CD14-positive monocyte (primary cell): ENCODE measurements around the gene SNN. TPM values are rescaled to one million over a fixed set of nuclear protein-coding genes. Genes with fewer than 3 reads are reported as not detected.

Source experiments
- DNase-seq, 3 donors: peaks; one replicate each; pipeline ENCODE4 v3.0.0-alpha.2; 2011 to 2022
- H2AFZ ChIP-seq: 2 replicates; pipeline ENCODE4 v1.6.0; 2012; ENCODE audit warnings: mild to moderate bottlenecking, low read depth, low read length, inconsistent platforms; ENCODE audit not compliant: insufficient read depth, poor library complexity, severe bottlenecking
- H3K27ac ChIP-seq, 2 donors: 1 replicate in 1 of 2; 2 replicates in 1 of 2; pipeline ENCODE4 v1.5.1; 2012 to 2013; ENCODE audit warnings: low read length in 2 of 2, control low read depth in 1 of 2, inconsistent platforms in 1 of 2, low read depth in 1 of 2, mild to moderate bottlenecking in 1 of 2
- H3K27me3 ChIP-seq, 2 donors: one replicate each; pipeline versions ENCODE4 v1.6.0 to v1.6.1; 2011 to 2013; ENCODE audit warnings: low read length in 2 of 2; ENCODE audit not compliant: control insufficient read depth in 2 of 2, insufficient read depth in 2 of 2
- H3K36me3 ChIP-seq, 2 donors: replicated peaks in 1 of 2; 1 replicate in 1 of 2; 2 replicates in 1 of 2; pipeline versions ENCODE4 v1.5.1 to v1.6.1; 2012 to 2013; ENCODE audit warnings: low read length in 2 of 2, control low read depth in 1 of 2, inconsistent platforms in 1 of 2, mild to moderate bottlenecking in 1 of 2; ENCODE audit not compliant: insufficient read depth in 2 of 2, control insufficient read depth in 1 of 2
- H3K4me1 ChIP-seq, 2 donors: 1 replicate in 1 of 2; 2 replicates in 1 of 2; pipeline versions ENCODE4 v1.5.1 to v1.6.1; 2012 to 2013; ENCODE audit warnings: low read length in 2 of 2, control low read depth in 1 of 2, inconsistent platforms in 1 of 2, mild to moderate bottlenecking in 1 of 2, moderate library complexity in 1 of 2; ENCODE audit not compliant: insufficient read depth in 2 of 2, control insufficient read depth in 1 of 2
- H3K4me2 ChIP-seq: replicated peaks from 2 replicates; pipeline ENCODE3; 2012; ENCODE audit warnings: low read length, moderate library complexity, mild to moderate bottlenecking; ENCODE audit not compliant: poor library complexity, severe bottlenecking; ENCODE audit errors: extremely low read depth
- H3K4me3 ChIP-seq, 3 experiments: fragments of 200-600 bp in 1 of 3; sonication (generic) in 1 of 3; replicated peaks in 1 of 3; 1 replicate in 2 of 3; 2 replicates in 1 of 3; pipeline ENCODE4 v1.5.1; 2011 to 2013; ENCODE audit warnings: low read length in 3 of 3, mild to moderate bottlenecking in 3 of 3, control low read depth in 2 of 3, low read depth in 2 of 3, inconsistent platforms in 1 of 3, moderate library complexity in 1 of 3
- H3K79me2 ChIP-seq: 2 replicates; pipeline ENCODE4 v1.6.0; 2012; ENCODE audit warnings: mild to moderate bottlenecking, control low read depth, inconsistent platforms, low read length, moderate library complexity; ENCODE audit not compliant: insufficient read depth
- H3K9ac ChIP-seq: 2 replicates; pipeline ENCODE4 v1.6.0; 2017; ENCODE audit warnings: low read length, mild to moderate bottlenecking; ENCODE audit not compliant: insufficient read depth, poor library complexity, severe bottlenecking
- H3K9me3 ChIP-seq, 2 donors: replicated peaks in 1 of 2; 1 replicate in 1 of 2; 2 replicates in 1 of 2; pipeline versions ENCODE4 v1.5.1 to v1.6.1; 2012 to 2013; ENCODE audit warnings: low read length in 2 of 2, control low read depth in 1 of 2; ENCODE audit not compliant: control insufficient read depth in 1 of 2, insufficient read depth in 1 of 2
- H4K20me1 ChIP-seq: 2 replicates; pipeline ENCODE4 v1.6.0; 2012; ENCODE audit warnings: mild to moderate bottlenecking, low read length, control low read depth, moderate library complexity; ENCODE audit not compliant: insufficient read depth
- H3K27ac Mint-ChIP-seq, 7 donors: one replicate each; pipeline ENCODE4 v1.8.0; 2020; ENCODE audit warnings: mild to moderate bottlenecking in 7 of 7, mixed read lengths in 7 of 7, moderate library complexity in 6 of 7, inconsistent platforms in 2 of 7
- H3K27me3 Mint-ChIP-seq, 3 donors: one replicate each; pipeline ENCODE4 v1.8.0; 2021 to 2022; ENCODE audit warnings: low read depth in 3 of 3, mild to moderate bottlenecking in 3 of 3, mixed read lengths in 3 of 3, moderate library complexity in 3 of 3, inconsistent platforms in 1 of 3
- H3K36me3 Mint-ChIP-seq, 2 donors: one replicate each; pipeline ENCODE4 v1.8.0; 2020; ENCODE audit warnings: mixed read lengths in 2 of 2, inconsistent platforms in 1 of 2, mild to moderate bottlenecking in 1 of 2
- H3K4me1 Mint-ChIP-seq: one replicate; pipeline ENCODE4 v1.8.0; 2020; ENCODE audit warnings: mild to moderate bottlenecking, mixed read lengths
- H3K4me3 Mint-ChIP-seq, 2 donors: one replicate each; pipeline ENCODE4 v1.8.0; 2020; ENCODE audit warnings: mild to moderate bottlenecking in 2 of 2, mixed read lengths in 2 of 2, moderate library complexity in 1 of 2
- H3K9me3 Mint-ChIP-seq, 7 donors: one replicate each; pipeline ENCODE4 v1.8.0; 2020 to 2022; ENCODE audit warnings: mixed read lengths in 7 of 7, mild to moderate bottlenecking in 6 of 7, moderate library complexity in 6 of 7, inconsistent platforms in 2 of 7
- CTCF ChIP-seq: fragments of 200-600 bp; IDR thresholded peaks from one replicate; pipeline ENCODE4 v1.8.0; 2022; ENCODE audit warnings: antibody characterized with exemption, mild to moderate bottlenecking
- WGBS: methylation state at CpG from one replicate; pipeline ENCODE4 v1.1.5; 2013; ENCODE audit warnings: missing lambda C conversion rate; ENCODE audit not compliant: insufficient coverage; 5-methylcytosine and 5-hydroxymethylcytosine counted together
- intact Hi-C, 2 donors: fragments of 100-400 bp; cut with micrococcal nuclease; formaldehyde crosslinking; loops; one replicate each; pipeline versions ENCODE4 v1.15.0 to v1.15.1; 2023
- polyA plus RNA-seq, 3 donors: library from polyadenylated mRNA; depleted of rRNA in 1 of 3; unstranded in 2 of 3; stranded (reverse) in 1 of 3; fragments of 300-500 nt in 2 of 3; fragments of >200 nt in 1 of 3; fragmentation: Illumina TruSeq in 2 of 3; gene quantifications; 1 replicate in 2 of 3; 2 replicates in 1 of 3; pipeline ENCODE4 v1.2.3, GENCODE V29; 2012 to 2021

Gene SNN
- polyA plus RNA-seq, 3 donors, result 89.4 to 111 (median 91.7) TPM

DNA sequence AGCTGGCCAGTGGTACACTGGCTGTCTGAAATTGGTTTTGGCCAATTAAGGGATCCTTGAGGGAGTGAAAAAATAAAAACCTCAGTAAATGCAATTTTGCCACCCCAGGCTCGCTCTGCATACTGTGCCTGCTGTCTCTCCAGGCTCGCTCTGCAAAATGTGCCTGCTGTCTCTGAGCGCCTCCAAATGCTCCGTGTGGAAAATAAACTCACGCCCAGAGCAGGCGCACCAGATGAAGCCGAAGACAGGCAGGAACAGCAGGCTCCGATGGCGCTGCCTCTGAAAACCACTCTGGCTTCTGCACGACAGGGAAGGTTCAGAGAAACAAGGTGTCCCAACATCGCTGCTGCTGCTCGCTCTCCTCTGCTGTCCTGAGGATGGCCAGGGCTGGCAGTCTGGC, 29.1 kb downstream of the SNN start:
- H3K27me3 Mint-ChIP-seq, result peaks cover 0 to 3% (median 0%) of the 10 kb centered on the region in 3 donors
- H3K27ac Mint-ChIP-seq, result peak overlapping the region in 1 of 7 donors; percentile 46
- intact Hi-C loops, result no loop called here
- WGBS, result 98% methylated on average over 12 of the region's 12 CpGs
- peak overlapping the region in 1 of 2 donors; percentile 38 for H3K27ac ChIP-seq
- no peak overlapping the region for H3K4me3 Mint-ChIP-seq
- DNase-seq, result no peak
- no peaks in the 10 kb centered on the region for H3K9me3 Mint-ChIP-seq
- TF ChIP-seq CTCF, result no peak
- H3K4me3 ChIP-seq, result no peak overlapping the region
- peaks cover 76 to 81% of the 10 kb centered on the region in 2 donors for H3K36me3 Mint-ChIP-seq
- H3K36me3 ChIP-seq, result peaks cover 57 to 76% of the 10 kb centered on the region in 2 donors
- H3K9me3 ChIP-seq, result no peaks in the 10 kb centered on the region
- no peak overlapping the region for H2AFZ ChIP-seq
- peaks cover 20 to 24% of the 10 kb centered on the region in 2 donors for H3K4me1 ChIP-seq
- no peaks in the 10 kb centered on the region for H3K27me3 ChIP-seq
- H3K4me1 Mint-ChIP-seq, result peaks cover 30% of the 10 kb centered on the region
- H3K4me2 ChIP-seq, result no peak overlapping the region
- H4K20me1 ChIP-seq, result peaks cover 28% of the 10 kb centered on the region
- H3K79me2 ChIP-seq, result peaks cover 46% of the 10 kb centered on the region
- H3K9ac ChIP-seq, result no peak overlapping the region

- Mint-ChIP-seq H3K9me3 (no peaks in the 10 kb centered on the region), H3K36me3 (peaks cover 74 to 79% of the 10 kb centered on the region in 2 donors), H3K4me3 (no peak overlapping the region), H3K27me3 (peaks cover 0 to 3% (median 0%) of the 10 kb centered on the region in 3 donors), H3K27ac (peak overlapping the region in 3 of 7 donors; percentile 38 to 74 (median 56)), H3K4me1 (peaks cover 30% of the 10 kb centered on the region)
- Histone ChIP-seq H3K4me1 (peaks cover 20 to 24% of the 10 kb centered on the region in 2 donors), H3K27me3 (no peaks in the 10 kb centered on the region), H3K27ac (peak overlapping the region in 1 of 2 donors; percentile 38), H2AFZ (no peak overlapping the region), H3K4me2 (no peak overlapping the region), H3K36me3 (peaks cover 54 to 75% of the 10 kb centered on the region in 2 donors), H3K9ac (no peak overlapping the region), H4K20me1 (peaks cover 33% of the 10 kb centered on the region), H3K4me3 (no peak overlapping the region), H3K9me3 (no peaks in the 10 kb centered on the region), H3K79me2 (peaks cover 45% of the 10 kb centered on the region)
- no peak for DNase-seq
- WGBS, result 87% methylated on average over 4 of the region's 7 CpGs
- no peak for TF ChIP-seq CTCF
- intact Hi-C loops, result no loop called here
Observed at GRCh38 chr16:11698271-11698689, 30.0 kb downstream of the SNN start.
